HPDE6-E6E7 (cell line): ENCODE data around the gene CIPC.
A peak's percentile ranks its signal among the peaks of the same experiment; 100 is the strongest.

ENCODE experiments used
- DNase-seq: peaks from one replicate; pipeline ENCODE4 v3.0.0; 2011; ENCODE audit warnings: missing footprints; ENCODE audit errors: extremely low spot score

Gene CIPC

DNA sequence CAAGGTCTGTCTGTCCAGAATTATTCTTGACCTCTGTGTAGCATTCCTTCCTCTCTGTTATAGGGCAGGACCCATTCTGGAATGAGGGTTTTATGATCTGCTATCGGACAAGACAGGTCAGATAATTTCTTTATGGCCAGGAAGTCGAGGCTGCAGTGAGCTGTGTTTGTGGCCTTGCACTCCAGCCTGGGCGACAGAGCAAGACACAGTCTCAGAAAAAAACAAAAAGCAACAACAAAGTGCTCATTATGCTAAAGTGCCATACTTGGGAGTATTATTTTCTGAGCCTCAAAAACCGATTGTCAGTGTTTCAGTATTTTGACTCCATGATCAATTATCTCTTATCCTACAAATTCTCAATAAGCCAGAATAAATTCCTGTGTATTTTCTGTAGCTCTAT lies 4.1 kb downstream of the CIPC start:
- no peak for DNase-seq

- no peak for DNase-seq
Observed at GRCh38 chr14:77103475-77103874, 5.4 kb downstream of the CIPC start.

- DNase-seq: no peak
Observed at GRCh38 chr14:77103951-77104350, 5.9 kb downstream of the CIPC start.

- DNase-seq: no peak
Observed at GRCh38 chr14:77104393-77104792, 6.3 kb downstream of the CIPC start.

DNA sequence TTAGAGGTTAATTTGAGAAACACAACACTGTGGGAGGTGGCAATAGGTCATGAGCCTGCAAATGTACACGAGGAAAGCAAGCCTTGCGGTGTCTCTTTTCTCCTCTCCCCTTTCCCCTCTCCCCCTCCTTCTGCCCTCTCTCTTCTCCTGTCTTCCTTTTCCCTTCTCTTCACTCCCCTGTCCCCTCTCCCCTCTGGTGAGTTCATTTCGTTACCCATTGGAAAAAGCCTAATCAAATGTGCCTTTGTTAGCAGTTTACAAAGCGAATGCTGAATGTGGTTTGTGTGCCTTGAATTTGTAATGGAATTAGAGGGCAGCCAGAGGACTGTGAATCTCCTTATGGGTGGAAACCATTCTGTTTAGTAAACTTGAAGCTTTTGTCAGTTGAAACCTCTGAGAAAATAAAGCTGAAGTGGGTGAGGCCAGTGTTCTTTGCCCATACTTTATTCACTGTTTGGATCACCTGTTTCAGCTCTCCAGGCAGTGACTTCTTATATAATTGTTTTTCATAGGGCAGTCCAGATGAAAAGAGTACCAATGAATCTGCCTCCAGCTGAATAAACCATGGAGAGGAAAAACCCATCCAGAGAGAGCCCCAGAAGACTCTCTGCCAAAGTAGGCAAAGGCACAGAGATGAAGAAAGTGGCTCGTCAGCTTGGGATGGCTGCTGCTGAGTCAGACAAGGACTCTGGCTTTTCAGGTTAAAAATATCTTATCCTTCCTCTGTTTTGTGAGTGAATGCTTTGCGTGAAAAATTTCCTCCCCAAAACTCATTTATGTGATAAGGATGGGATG lies 7.3 kb downstream of the CIPC start:
- no peak for DNase-seq

DNA sequence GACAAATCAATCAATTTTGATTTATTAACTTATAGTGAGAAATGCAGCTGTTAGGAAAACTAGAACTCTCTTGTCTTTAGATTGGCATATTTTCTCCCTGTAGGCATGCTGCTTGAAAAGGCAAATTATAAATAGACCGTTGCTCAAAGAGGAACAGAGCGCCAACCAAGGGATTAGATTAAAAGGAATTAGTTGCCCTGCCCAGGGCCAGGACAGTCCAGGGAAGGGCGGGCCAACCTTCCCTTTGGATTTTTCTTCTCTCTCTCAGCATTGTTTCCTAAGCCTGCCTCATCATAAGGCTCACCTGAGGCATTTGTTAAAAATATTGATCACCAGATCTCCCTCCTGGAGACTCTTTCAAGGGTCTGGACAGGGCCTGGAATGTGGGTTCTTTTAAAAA lies 8.6 kb downstream of the CIPC start:
- no peak for DNase-seq

- DNase-seq: no peak
Observed at GRCh38 chr14:77107228-77107627, 9.2 kb downstream of the CIPC start.

DNA sequence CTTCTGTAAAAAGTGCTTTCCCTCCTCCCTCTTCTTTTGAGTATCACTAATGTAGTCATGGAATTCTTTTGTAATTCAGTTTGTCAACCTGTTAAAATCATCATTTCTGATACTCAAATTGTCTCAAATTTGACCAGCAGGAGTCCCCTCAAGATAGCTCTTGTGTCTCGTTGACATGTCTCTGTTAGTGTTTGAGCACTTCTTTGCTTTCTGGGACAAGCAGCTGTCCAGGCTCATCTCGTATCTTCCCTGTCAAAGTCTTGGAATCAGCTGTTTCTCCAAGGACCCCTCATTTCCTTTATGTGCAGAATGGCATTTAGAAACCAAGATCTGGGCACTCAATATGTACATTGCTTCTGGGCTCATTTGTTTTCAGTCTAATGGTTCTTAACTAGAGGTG lies 10.7 kb downstream of the CIPC start:
- no peak for DNase-seq

GRCh38 chr14:77109656-77110055 lies 11.6 kb downstream of the CIPC start:
- DNase-seq: no peak

GRCh38 chr14:77110286-77110685 lies 12.2 kb downstream of the CIPC start:
- DNase-seq: no peak

GRCh38 chr14:77111021-77111420 lies 13.0 kb downstream of the CIPC start:
- no peak for DNase-seq

DNA sequence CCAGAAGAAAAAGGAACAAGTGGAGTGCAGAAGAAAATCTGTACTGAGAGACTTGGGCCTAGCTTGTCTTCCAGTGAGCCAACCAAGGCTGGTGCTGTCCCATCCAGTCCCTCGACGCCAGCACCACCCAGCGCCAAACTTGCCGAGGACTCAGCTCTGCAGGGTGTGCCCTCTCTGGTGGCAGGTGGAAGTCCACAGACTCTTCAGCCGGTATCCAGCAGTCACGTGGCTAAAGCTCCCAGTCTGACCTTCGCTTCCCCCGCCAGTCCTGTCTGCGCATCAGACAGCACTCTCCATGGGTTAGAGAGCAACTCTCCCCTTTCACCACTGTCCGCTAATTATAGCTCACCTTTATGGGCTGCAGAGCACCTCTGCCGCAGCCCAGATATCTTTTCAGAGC lies 15.6 kb downstream of the CIPC start:
- no peak for DNase-seq

DNA sequence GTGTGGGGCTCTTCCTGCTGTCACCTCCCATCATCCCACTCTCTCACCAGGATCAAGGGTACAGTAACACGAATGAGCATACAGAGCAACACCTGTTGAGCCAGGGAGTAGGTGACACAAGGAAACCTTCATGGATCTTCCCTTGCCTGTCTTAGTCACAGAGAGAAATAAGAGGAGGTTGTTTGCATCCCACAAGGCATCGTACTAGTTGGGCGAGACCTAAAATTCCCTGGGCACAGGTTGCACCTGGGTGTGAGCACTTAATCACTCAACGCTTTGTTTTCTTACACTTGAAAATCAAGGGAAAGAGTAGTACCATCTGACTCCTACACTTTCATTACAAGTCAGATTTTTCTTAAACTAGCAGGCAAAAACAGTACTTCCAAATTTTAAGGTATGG lies 16.6 kb downstream of the CIPC start:
- no peak for DNase-seq

DNA sequence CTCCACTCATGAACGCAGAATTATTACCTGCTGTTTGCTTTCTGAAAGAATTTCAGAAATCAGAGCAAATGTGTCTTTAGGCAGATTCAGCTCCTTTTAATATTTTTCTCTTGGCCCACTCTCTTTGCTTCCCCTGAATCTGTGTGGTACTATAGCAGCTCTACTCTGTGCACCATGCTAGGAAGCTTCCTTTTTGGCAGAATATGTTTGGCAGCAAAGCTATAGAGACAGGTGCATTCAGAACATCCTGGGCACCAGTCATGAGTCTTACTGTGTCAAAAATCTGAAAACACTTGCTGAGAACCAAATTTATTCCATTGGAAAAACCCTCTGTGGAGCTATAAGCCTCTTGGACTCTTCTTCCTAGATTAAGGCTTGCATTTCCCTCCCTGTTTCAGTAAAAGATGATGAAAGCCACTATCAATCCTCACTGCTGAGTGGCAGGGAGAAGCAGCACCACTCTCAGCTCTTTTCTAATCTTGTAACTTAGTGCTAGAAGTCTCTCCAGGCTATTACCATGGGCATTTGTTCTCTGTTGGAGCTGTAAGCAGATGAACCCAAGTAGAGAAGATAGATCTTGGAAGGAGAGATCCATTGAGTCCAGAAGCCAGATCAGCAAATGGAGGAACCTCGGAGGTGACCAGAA lies 18.2 kb downstream of the CIPC start:
- no peak for DNase-seq

DNA sequence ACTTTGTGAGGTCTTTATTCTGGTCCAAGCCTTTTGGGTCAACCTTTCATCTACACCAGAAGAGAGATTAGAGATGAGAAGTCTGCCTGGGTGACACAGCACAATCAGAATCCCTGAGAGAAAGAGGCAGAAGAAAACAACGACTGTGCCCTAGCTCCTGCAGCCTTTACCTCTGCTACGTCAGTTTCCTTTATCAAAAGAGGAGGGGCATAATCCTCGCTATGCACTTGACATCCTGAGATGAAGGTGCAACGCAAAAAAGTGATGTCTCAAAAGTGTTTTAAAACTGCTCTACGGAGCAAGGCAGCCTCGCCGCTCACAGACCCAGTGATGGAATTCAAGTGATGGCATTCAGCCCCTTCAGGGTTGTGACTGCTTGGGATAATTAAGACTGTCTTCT lies 21.8 kb downstream of the CIPC start:
- no peak for DNase-seq

DNA sequence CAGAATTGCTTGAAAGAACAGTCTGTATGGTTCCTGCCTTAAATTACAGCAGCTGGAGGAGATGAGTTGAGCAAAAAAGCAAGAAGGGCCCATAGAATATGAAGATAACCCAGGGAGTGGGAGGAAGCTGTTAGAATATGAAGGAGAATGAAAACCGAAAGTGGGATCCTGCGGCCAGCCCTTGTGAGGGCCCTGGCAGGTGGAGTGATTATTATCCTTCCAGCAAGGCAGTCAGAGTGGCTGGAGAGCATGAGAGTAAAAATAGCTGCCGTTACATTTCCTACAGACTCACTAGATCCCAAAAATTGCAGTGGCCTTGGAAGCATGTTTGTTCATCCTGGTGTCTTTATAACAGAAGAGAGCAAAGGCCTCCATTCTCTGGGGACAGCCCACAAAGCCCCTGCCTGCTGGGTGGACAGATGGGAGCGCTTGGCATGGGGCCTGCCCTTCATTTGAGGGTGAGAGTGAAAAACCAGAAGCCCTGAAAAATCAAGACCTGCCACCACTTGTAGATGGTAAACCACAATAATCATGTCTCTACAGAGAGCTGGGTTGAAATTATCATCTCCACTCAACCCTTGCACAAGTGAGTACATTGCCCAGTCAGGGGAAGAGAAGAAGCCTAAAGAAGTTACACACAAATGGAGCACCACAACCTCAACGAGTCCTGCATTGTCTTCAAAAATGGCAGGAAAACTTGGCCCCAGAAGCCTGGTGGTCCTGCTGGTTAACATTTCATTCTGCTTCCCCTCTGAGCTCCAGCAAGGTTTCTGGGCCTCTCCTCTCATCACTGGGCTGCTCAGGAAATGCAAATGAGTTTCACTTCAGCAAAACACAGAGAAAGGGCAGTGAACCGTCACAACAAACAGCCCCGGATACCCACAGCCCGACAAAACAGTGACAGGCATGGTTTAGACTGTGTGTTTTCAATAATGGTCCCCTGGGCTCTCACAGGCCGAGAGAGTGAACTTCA lies 23.0 kb downstream of the CIPC start:
- no peak for DNase-seq

- DNase-seq: no peak
Observed at GRCh38 chr14:77122526-77123125, 24.6 kb downstream of the CIPC start.

DNA sequence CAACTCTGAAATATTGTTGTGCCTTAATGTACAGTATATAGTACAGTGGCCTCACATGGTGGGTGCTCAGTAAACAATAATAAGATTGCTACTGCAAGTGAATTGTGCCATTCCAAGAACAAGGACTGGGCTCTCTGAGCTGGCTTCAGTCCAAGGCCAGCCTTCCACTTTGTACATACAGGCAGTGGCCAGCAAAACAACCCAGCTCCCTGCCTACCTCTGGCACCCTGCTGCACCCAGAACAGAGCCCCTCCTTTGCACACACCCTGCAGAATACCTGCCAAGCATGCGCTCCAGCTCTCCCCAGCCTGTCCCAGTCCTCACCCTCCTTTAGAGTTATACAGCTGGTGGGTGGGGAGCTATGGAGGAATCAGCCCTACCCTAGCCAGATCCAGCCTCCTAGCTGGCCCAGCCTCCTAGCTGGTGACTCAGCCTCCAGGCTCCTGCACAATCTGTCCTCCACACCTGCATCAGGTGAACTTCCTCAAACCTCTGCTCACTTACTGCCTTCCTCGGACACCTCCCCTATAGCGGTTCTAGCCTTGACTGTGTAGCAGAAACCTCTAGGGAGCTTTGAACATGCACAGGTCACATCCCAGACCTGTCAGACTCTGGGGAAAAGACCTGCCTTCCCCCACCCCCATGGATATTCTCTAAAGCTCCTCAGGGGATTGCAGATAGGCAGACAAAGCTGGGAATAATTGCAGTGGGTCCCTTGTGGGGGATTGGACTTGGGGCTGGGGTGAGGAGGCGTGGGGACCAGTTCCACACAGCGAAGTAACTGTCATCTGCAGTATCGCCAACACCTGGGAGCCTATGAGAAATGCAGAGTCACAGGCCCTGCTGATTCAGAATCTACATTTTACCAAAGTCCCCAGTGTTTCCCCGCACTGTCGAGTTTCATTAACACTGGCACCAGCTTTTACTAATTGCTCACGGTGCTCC lies 25.6 kb downstream of the CIPC start:
- peak; percentile 98 for DNase-seq

GRCh38 chr14:77124345-77125280 lies 26.6 kb downstream of the CIPC start:
- DNase-seq: no peak
